Measurements from ENCODE around the gene GPR75. TPM values are rescaled to one million over a fixed set of nuclear protein-coding genes. Genes with fewer than 3 reads are reported as not detected.

The GPR75 gene
- total RNA-seq, result 4.9 and 6.3 TPM in 2 replicates

GRCh38 chr2:53859206-53860181 lies at the start of gene GPR75:
TSS of gene GPR75 (minus strand) at chr2:53859967. CDS start at chr2:53854756, 5,211 bp downstream.

Small RNAs within 50 kb of the gene (small RNA-seq; reads per million reads assigned to genes)
- not detected for gene MIR3682

Other genes starting within 250 kb of the GPR75 start
- gene CHAC2, start 92.2 kb downstream of the GPR75 start, total RNA-seq, result 14.9 and 20.0 TPM in 2 replicates
- 20.9 and 24.9 TPM in 2 replicates for gene ASB3, start 73.0 kb downstream of the GPR75 start, total RNA-seq
- gene ERLEC1, start 72.9 kb downstream of the GPR75 start, total RNA-seq, result 59.7 and 86.6 TPM in 2 replicates
- gene PSME4, start 111.0 kb upstream of the GPR75 start, total RNA-seq, result 153 and 179 TPM in 2 replicates